HepG2 (cell line): Measurements from ENCODE around the gene PNKD. TPM values are rescaled to one million over a fixed set of nuclear protein-coding genes. Genes with fewer than 3 reads are reported as not detected.

Experiments
- EEA1 ChIP-seq: sonication (generic); formaldehyde crosslinking; IDR thresholded peaks from 2 replicates; pipeline ENCODE4 v1.5.1; 2020; ENCODE audit warnings: mild to moderate bottlenecking, missing genetic modification reagents, borderline replicate concordance
- FOXK1 ChIP-seq: sonication (generic); formaldehyde crosslinking; IDR thresholded peaks from 2 replicates; pipeline ENCODE4 v1.4.0; 2020; ENCODE audit warnings: low read depth, missing genetic modification reagents, borderline replicate concordance
- KDM4B ChIP-seq: sonication (generic); formaldehyde crosslinking; IDR thresholded peaks from 2 replicates; pipeline ENCODE4 v1.4.0; 2020; ENCODE audit warnings: missing genetic modification reagents
- MED13 ChIP-seq: sonication (generic); formaldehyde crosslinking; IDR thresholded peaks from 2 replicates; pipeline ENCODE4 v1.5.0; 2020; ENCODE audit warnings: missing genetic modification reagents
- RORA ChIP-seq: sonication (generic); formaldehyde crosslinking; IDR thresholded peaks from 2 replicates; pipeline ENCODE4 v1.5.0; 2020; ENCODE audit warnings: mild to moderate bottlenecking, missing genetic modification reagents, moderate library complexity
- USF2 ChIP-seq, 2 experiments: sonication (generic) in 1 of 2; formaldehyde crosslinking in 1 of 2; IDR thresholded peaks; 2 replicates each; pipeline versions ENCODE4 v1.5.1 to v1.6.1; 2011 to 2020; ENCODE audit warnings: borderline replicate concordance in 1 of 2, low read depth in 1 of 2, low read length in 1 of 2, mild to moderate bottlenecking in 1 of 2, missing genetic modification reagents in 1 of 2, moderate library complexity in 1 of 2
- ZIK1 ChIP-seq: sonication (generic); formaldehyde crosslinking; IDR thresholded peaks from 2 replicates; pipeline ENCODE4 v1.5.0; 2020; ENCODE audit warnings: mild to moderate bottlenecking, low read depth, missing genetic modification reagents, borderline replicate concordance
- ZNF180 ChIP-seq: sonication (generic); formaldehyde crosslinking; IDR thresholded peaks from 2 replicates; pipeline ENCODE4 v1.4.0; 2020; ENCODE audit warnings: low read depth, missing genetic modification reagents, borderline replicate concordance
- ZNF235 ChIP-seq: sonication (generic); formaldehyde crosslinking; IDR thresholded peaks from 2 replicates; pipeline ENCODE4 v1.8.1; 2023; ENCODE audit warnings: mild to moderate bottlenecking, missing genetic modification reagents, borderline replicate concordance
- ZNF30 ChIP-seq: sonication (generic); formaldehyde crosslinking; IDR thresholded peaks from 2 replicates; pipeline ENCODE4 v1.5.0; 2020; ENCODE audit warnings: mild to moderate bottlenecking, missing genetic modification reagents
- ZNF687 ChIP-seq: sonication (generic); formaldehyde crosslinking; IDR thresholded peaks from 2 replicates; pipeline ENCODE4 v1.5.1; 2020; ENCODE audit warnings: mild to moderate bottlenecking, missing genetic modification reagents, moderate library complexity
- ZNF850 ChIP-seq: sonication (generic); formaldehyde crosslinking; conservative IDR thresholded peaks from 2 replicates; pipeline ENCODE4 v1.9.0; 2021; ENCODE audit warnings: mild to moderate bottlenecking, missing genetic modification reagents
- polyA plus RNA-seq, 8 experiments: library from polyadenylated mRNA; depleted of rRNA in 3 of 8; stranded (reverse) in 7 of 8; unstranded in 1 of 8; fragments of >200 nt; fragmentation: Illumina TruSeq in 4 of 8; extraction: Trizol in 4 of 8; gene quantifications; 2 replicates each; pipeline versions ENCODE4 v1.2.1 to v1.2.3, GENCODE V29; 2011 to 2016; ENCODE audit warnings: low read depth in 4 of 8, missing spikeins in 1 of 8, mixed read lengths in 1 of 8; ENCODE audit not compliant: insufficient read depth in 1 of 8
- total RNA-seq, 5 experiments: library from RNA; depleted of rRNA; stranded (reverse); fragments of >200 nt; fragmentation: Illumina TruSeq; extraction: Trizol; gene quantifications; 2 replicates each; pipeline ENCODE4 v1.2.3, GENCODE V29; 2016; ENCODE audit warnings: low read depth in 1 of 5
- TF ChIP-seq, protein P1 (sequence below): IDR thresholded peaks from 2 replicates; pipeline ENCODE4 v1.6.1; 2016; ENCODE audit warnings: low read depth, missing genetic modification reagents, missing compliant biosample characterization
- TF ChIP-seq, protein P2 (sequence below): sonication (generic); formaldehyde crosslinking; IDR thresholded peaks from 2 replicates; pipeline ENCODE4 v1.4.0; 2020; ENCODE audit warnings: mild to moderate bottlenecking, low read depth, missing genetic modification reagents

PNKD gene
- total and polyA plus RNA-seq, 2 of the 13 experiments (the other 11 are each of a cell fraction or from before 2014, with no cell fraction given) = 55.9 to 80.4 TPM

GRCh38 chr2:218322768-218323525, 52.6 kb downstream of the PNKD start (continued):
- no peak for TF ChIP-seq USF2 (IDR thresholded peaks at IDR 0.05; ENCODE audit: low read depth, low read length)
- no peak for TF ChIP-seq USF2 (CRISPR knock-in tag; IDR thresholded peaks at IDR 0.05; ENCODE audit: borderline replicate concordance)
- TF ChIP-seq EEA1 (CRISPR knock-in tag) = no peak
- no peak for TF ChIP-seq ZNF30
- TF ChIP-seq ZNF180 (CRISPR knock-in tag) = no peak
- no peak; the same call in 1 of the 2 replicates for TF ChIP-seq FOXK1 (CRISPR knock-in tag)
- TF ChIP-seq RORA (CRISPR knock-in tag) = no peak
- 0 out of 2 replicates have a peak, but pooled peaks have one; percentile 60 for TF ChIP-seq ZNF235 (CRISPR knock-in tag)
- peak; percentile 59 for TF ChIP-seq ZNF687 (CRISPR knock-in tag)
- TF ChIP-seq, protein P1, sequence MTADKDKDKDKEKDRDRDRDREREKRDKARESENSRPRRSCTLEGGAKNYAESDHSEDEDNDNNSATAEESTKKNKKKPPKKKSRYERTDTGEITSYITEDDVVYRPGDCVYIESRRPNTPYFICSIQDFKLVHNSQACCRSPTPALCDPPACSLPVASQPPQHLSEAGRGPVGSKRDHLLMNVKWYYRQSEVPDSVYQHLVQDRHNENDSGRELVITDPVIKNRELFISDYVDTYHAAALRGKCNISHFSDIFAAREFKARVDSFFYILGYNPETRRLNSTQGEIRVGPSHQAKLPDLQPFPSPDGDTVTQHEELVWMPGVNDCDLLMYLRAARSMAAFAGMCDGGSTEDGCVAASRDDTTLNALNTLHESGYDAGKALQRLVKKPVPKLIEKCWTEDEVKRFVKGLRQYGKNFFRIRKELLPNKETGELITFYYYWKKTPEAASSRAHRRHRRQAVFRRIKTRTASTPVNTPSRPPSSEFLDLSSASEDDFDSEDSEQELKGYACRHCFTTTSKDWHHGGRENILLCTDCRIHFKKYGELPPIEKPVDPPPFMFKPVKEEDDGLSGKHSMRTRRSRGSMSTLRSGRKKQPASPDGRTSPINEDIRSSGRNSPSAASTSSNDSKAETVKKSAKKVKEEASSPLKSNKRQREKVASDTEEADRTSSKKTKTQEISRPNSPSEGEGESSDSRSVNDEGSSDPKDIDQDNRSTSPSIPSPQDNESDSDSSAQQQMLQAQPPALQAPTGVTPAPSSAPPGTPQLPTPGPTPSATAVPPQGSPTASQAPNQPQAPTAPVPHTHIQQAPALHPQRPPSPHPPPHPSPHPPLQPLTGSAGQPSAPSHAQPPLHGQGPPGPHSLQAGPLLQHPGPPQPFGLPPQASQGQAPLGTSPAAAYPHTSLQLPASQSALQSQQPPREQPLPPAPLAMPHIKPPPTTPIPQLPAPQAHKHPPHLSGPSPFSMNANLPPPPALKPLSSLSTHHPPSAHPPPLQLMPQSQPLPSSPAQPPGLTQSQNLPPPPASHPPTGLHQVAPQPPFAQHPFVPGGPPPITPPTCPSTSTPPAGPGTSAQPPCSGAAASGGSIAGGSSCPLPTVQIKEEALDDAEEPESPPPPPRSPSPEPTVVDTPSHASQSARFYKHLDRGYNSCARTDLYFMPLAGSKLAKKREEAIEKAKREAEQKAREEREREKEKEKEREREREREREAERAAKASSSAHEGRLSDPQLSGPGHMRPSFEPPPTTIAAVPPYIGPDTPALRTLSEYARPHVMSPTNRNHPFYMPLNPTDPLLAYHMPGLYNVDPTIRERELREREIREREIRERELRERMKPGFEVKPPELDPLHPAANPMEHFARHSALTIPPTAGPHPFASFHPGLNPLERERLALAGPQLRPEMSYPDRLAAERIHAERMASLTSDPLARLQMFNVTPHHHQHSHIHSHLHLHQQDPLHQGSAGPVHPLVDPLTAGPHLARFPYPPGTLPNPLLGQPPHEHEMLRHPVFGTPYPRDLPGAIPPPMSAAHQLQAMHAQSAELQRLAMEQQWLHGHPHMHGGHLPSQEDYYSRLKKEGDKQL = no peak
- TF ChIP-seq ZNF850 (CRISPR knock-in tag) = no peak
- peak; percentile 47; the same call in 1 of the 2 replicates for TF ChIP-seq MED13 (CRISPR knock-in tag)
- peak; percentile 21; the same call in 1 of the 2 replicates for TF ChIP-seq ZIK1 (CRISPR knock-in tag)
- TF ChIP-seq, protein P2, sequence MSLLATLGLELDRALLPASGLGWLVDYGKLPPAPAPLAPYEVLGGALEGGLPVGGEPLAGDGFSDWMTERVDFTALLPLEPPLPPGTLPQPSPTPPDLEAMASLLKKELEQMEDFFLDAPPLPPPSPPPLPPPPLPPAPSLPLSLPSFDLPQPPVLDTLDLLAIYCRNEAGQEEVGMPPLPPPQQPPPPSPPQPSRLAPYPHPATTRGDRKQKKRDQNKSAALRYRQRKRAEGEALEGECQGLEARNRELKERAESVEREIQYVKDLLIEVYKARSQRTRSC = no peak
- TF ChIP-seq KDM4B (CRISPR knock-in tag) = no peak
